HFFc6 (cell line): Measurements from ENCODE around the gene PRICKLE2. TPM values are rescaled to one million over a fixed set of nuclear protein-coding genes. Genes with fewer than 3 reads are reported as not detected.

Experiments
- DNase-seq: peaks from one replicate; pipeline ENCODE4 v3.0.0-alpha.2; 2018
- H3K27ac Mint-ChIP-seq: 2 replicates; pipeline ENCODE4 v1.8.0; 2020; ENCODE audit warnings: mild to moderate bottlenecking, mixed read lengths
- H3K27me3 Mint-ChIP-seq: 2 replicates; pipeline ENCODE4 v1.8.0; 2021; ENCODE audit warnings: mild to moderate bottlenecking, moderate library complexity, mixed read lengths; ENCODE audit not compliant: insufficient read depth
- H3K36me3 Mint-ChIP-seq: 2 replicates; pipeline ENCODE4 v1.8.0; 2021; ENCODE audit warnings: low read depth, mixed read lengths
- H3K4me1 Mint-ChIP-seq: 2 replicates; pipeline ENCODE4 v1.8.0; 2020; ENCODE audit warnings: low read depth, mixed read lengths
- H3K4me3 Mint-ChIP-seq: 2 replicates; pipeline ENCODE4 v1.8.0; 2020; ENCODE audit warnings: mild to moderate bottlenecking, moderate library complexity, mixed read lengths
- H3K9me3 Mint-ChIP-seq: 2 replicates; pipeline ENCODE4 v1.8.0; 2020; ENCODE audit warnings: mild to moderate bottlenecking, mixed read lengths
- total RNA-seq, 6 experiments: library from RNA; stranded (reverse); fragmentation: NEBNext Ultra II Directional; extraction: Animal tissue kit (Norgen Biotek cat#: 25700); gene quantifications; 2 replicates in 1 of 6; 3 replicates in 5 of 6; pipeline ENCODE4 v1.2.3, GENCODE V29; 2021
- TF ChIP-seq, protein P1 (sequence below): fragments of 200-600 bp; sonication (generic); IDR thresholded peaks from 2 replicates; pipeline ENCODE4 v1.5.0; 2021; ENCODE audit warnings: antibody characterized with exemption, mild to moderate bottlenecking

PRICKLE2 gene
- total RNA-seq, 6 experiments from 2014 or later: 14.0 to 21.7 (median 18.4) TPM

DNA sequence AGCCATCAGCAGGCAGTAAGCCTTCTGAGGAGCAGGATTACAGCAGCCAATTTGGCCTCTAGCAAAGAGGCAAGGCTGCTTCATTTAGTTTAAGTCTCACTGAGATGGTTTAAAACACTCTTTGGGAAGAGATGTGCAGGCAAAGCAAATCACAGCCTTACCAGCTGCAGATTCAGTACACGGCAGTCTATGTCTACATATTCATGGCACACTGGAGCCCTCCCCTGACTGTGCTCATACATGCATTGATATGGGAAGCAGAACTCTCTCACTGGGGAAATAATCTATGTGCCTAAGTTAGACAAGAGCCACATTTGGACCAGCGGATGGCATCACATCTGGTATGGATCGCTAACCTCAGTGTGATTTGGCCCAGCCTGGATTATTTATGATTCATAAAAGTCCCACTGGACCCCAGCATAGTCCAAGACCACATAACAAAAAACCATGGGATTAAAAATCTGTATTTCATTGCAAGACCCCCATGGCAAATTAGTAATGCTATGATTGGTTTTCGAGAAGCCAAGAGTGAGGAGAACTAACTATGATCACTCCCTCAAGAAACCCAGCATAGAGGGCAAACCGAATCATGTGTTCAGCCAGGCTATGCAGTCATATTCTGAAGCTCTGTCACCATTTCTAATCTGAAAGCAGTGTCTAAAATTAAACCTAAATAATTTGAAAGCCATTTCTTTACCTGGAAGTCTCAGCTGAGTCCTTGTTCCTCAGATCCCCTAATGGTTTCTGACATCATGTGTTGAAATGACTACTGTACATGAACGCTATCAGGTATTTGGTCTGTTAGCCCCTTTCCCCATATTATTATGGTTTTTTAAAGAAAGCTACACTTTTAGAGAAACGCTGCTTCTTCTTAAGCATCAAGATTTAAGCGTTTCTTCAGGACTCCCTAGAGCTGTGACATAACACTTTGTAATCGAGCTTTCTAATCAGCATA is 1.2 kb downstream of the PRICKLE2 start:
- Mint-ChIP-seq H3K27me3 (no peaks in the 10 kb centered on the region), H3K4me1 (peaks cover 88% of the 10 kb centered on the region), H3K9me3 (no peaks in the 10 kb centered on the region), H3K27ac (peak overlapping the region; percentile 99), H3K36me3 (peaks cover 3% of the 10 kb centered on the region; the same call in 1 of the 2 replicates), H3K4me3 (peak overlapping the region; percentile 94)
- DNase-seq: peak; percentile 59
- TF ChIP-seq, protein P1, sequence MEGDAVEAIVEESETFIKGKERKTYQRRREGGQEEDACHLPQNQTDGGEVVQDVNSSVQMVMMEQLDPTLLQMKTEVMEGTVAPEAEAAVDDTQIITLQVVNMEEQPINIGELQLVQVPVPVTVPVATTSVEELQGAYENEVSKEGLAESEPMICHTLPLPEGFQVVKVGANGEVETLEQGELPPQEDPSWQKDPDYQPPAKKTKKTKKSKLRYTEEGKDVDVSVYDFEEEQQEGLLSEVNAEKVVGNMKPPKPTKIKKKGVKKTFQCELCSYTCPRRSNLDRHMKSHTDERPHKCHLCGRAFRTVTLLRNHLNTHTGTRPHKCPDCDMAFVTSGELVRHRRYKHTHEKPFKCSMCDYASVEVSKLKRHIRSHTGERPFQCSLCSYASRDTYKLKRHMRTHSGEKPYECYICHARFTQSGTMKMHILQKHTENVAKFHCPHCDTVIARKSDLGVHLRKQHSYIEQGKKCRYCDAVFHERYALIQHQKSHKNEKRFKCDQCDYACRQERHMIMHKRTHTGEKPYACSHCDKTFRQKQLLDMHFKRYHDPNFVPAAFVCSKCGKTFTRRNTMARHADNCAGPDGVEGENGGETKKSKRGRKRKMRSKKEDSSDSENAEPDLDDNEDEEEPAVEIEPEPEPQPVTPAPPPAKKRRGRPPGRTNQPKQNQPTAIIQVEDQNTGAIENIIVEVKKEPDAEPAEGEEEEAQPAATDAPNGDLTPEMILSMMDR: peak; percentile 38; the same call in 1 of the 2 replicates

DNA sequence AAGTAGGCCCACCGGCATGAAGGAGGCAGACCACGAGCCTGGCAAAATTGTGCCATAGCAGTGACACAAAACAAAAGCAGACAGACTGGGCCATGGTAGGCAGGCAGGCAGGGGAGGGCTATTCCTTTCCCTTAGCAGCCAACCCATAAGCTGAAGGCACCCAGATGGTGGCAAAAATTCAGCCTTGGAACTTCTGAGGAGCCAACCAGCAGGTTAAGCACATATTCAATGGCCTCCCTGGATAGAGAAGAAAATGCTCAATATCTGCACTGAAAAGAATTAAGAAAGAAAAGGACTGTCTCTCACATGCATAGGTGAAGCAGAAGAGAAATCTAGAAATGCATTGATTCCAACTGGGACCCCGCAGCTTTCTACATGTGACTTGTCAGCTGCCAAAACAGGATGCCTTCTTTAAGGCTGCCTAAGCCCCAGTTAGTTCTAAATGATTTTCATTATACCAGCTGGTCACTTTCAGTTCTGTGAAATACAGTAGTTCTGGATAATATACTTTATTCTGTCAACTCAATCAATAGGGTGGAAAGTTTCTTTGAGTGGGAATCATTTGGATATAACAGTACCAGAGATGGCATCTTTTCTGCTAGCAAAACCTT is 2.7 kb downstream of the PRICKLE2 start:
- TF ChIP-seq, protein P1: no peak
- Mint-ChIP-seq H3K4me3 (peak overlapping the region; percentile 94), H3K27me3 (no peaks in the 10 kb centered on the region), H3K27ac (peak overlapping the region; percentile 99), H3K36me3 (peaks cover 3% of the 10 kb centered on the region; the same call in 1 of the 2 replicates), H3K9me3 (no peaks in the 10 kb centered on the region), H3K4me1 (peaks cover 87% of the 10 kb centered on the region)
- DNase-seq: no peak

DNA sequence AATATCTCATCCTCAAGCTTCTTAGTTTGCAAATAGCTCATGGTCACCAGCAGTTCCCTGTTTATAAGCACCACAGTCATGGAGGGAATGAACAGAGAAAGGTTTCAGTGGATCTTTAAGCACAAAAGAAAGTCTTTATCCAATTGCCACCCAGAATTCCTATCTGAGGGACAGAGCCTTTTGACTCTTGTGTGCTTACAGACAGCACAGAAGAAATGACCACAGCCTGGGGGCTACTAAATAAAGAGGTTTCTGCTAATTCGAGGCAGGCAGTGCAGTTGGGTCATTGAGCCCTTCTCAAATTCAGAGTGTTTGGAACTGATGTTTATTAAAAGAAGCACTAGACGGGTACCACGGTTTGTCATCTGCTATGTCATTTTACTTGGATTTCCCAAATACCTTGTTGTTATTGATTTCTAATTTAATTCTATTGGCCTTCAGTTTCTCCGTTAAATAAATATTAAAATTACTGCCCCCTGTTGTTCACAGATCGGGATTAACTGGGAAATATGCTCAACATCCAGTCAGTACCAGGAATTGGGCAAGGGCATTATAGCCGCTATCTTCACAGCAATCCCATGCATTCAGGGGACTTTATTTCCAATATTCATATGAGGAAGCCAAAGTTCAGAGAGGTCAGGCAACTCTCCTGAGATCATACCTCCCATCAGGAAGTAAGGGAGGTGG is 3.6 kb downstream of the PRICKLE2 start:
- Mint-ChIP-seq H3K27me3 (no peaks in the 10 kb centered on the region), H3K4me1 (peaks cover 85% of the 10 kb centered on the region), H3K9me3 (no peaks in the 10 kb centered on the region), H3K36me3 (peaks cover 3% of the 10 kb centered on the region; the same call in 1 of the 2 replicates), H3K4me3 (peak overlapping the region; percentile 94), H3K27ac (peak overlapping the region; percentile 99)
- DNase-seq: no peak
- TF ChIP-seq, protein P1: peak; percentile 68

DNA sequence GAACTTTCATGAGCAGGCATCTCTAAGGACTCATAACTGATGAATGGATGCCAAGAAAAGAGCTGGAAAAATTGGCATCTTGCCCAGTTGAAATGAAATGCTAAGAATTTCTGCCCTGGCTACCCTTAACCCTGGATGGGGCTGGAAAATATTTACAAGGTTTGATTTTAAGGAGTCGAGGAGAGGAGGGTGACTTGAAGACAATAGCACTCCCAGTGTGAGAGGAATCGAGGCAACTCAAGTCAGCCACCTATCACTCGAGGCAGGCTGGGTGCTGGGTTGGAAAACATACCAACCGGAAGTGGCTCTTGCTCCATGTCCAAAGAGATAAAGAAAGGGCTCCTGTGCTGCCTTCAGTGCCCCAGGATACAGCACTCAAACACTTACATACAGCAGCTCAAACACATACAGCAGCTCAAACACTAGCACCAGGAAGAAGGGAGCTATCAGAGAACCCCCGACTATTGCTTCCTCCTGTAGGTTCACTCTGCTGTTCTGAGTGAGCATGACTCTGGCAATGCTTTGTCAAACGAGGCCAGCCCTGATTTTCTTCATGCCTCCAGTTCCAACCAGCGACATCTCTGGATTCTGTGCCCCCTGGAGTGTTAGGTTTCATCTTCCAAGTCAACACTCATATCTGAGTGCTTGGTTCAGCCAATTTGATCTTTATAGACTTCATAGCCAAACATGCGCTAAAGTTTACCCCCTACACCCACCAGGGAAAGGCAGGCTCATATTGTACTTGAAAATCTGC is 4.9 kb downstream of the PRICKLE2 start:
- peaks cover 3% of the 10 kb centered on the region; the same call in 1 of the 2 replicates for H3K36me3 Mint-ChIP-seq
- H3K27me3 Mint-ChIP-seq: no peaks in the 10 kb centered on the region
- H3K9me3 Mint-ChIP-seq: no peaks in the 10 kb centered on the region
- peak; percentile 58 for DNase-seq
- TF ChIP-seq, protein P1: peak; percentile 47; the same call in 1 of the 2 replicates
- H3K27ac Mint-ChIP-seq: peak overlapping the region; percentile 99
- H3K4me3 Mint-ChIP-seq: peak overlapping the region; percentile 94
- peaks cover 85% of the 10 kb centered on the region for H3K4me1 Mint-ChIP-seq

DNA sequence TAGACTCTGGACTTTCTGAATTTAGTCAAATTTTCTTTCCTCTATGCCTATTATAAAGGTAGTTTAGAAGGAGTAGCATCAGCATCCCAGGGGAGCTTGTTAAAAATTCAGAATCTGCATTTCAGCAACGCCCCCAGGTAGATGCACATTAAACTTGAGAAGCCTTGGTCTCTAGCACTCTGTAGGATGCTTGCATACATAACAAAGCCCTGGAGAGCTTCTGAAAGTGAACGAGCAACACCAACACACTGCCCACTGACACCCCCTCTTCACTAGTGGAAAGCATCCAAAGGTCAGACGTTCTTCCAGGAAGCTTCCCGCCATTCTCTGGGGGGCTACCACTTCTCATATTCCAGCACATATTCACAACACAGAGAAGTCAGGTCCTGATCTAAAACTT is 6.5 kb downstream of the PRICKLE2 start:
- H3K27ac Mint-ChIP-seq: no peak overlapping the region
- TF ChIP-seq, protein P1: no peak
- no peaks in the 10 kb centered on the region for H3K27me3 Mint-ChIP-seq
- peaks cover 89% of the 10 kb centered on the region for H3K4me1 Mint-ChIP-seq
- DNase-seq: no peak
- no peaks in the 10 kb centered on the region for H3K9me3 Mint-ChIP-seq
- H3K36me3 Mint-ChIP-seq: peaks cover 3% of the 10 kb centered on the region; the same call in 1 of the 2 replicates
- H3K4me3 Mint-ChIP-seq: no peak overlapping the region
